Cardiac fibroblast (primary cell): ENCODE measurements around the gene SPATA13.

ENCODE experiments used
- DNase-seq, 2 donors: peaks; one replicate each; pipeline versions ENCODE4 v3.0.0 to v3.0.0-alpha.2; 2010; ENCODE audit warnings: low read depth in 2 of 2
- H3K4me3 ChIP-seq, 2 donors: replicated peaks in 1 of 2; 1 replicate in 1 of 2; 2 replicates in 1 of 2; pipeline ENCODE4 v1.5.1; 2011; ENCODE audit warnings: low read depth in 2 of 2, low read length in 2 of 2, mild to moderate bottlenecking in 2 of 2, moderate library complexity in 1 of 2
- TF ChIP-seq, protein P1 (sequence below): IDR thresholded peaks from one replicate; pipeline ENCODE4 v1.5.1; 2011; ENCODE audit warnings: low read depth, mild to moderate bottlenecking, low read length, inconsistent platforms

Gene SPATA13

DNA sequence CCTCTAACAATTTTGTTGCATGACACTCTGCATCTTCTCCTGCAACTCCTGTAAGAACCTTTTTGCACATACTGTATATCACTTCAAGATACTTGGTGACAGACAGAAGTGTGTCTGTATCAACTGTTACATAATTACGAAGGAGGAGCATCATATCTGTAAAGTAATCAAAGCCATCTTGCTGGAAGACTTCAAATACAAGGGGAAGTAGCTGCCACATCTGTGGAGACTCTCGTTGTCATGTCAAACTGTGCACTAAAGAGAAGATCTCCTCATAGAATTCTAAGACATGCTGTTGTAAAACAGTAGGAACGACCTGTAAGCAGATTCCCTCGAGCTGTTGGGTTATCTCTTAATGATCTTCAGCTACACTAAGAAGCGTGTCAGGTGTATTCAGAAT, 38.0 kb upstream of the SPATA13 start:
- TF ChIP-seq, protein P1, sequence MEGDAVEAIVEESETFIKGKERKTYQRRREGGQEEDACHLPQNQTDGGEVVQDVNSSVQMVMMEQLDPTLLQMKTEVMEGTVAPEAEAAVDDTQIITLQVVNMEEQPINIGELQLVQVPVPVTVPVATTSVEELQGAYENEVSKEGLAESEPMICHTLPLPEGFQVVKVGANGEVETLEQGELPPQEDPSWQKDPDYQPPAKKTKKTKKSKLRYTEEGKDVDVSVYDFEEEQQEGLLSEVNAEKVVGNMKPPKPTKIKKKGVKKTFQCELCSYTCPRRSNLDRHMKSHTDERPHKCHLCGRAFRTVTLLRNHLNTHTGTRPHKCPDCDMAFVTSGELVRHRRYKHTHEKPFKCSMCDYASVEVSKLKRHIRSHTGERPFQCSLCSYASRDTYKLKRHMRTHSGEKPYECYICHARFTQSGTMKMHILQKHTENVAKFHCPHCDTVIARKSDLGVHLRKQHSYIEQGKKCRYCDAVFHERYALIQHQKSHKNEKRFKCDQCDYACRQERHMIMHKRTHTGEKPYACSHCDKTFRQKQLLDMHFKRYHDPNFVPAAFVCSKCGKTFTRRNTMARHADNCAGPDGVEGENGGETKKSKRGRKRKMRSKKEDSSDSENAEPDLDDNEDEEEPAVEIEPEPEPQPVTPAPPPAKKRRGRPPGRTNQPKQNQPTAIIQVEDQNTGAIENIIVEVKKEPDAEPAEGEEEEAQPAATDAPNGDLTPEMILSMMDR: no peak
- no peak for DNase-seq
- no peak overlapping the region for H3K4me3 ChIP-seq

DNA sequence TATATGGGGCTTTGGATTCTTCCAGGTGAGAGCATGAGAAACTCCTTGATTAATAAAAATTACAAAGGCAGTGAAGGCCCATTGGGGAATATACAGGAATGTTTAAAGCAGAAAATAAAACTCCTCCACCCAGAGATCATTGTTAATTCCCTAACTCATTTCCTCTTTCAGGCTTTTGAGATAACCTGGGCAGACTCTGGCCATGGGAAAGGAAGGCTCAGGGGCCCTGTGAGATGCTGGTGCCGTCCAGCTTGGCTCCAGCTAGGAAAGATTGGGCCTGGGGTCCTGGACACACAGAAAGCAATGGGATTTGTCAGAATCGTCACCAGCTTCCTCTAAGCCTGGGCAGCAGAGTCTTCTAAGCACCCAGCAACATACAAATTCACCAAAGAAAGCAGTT, 36.8 kb upstream of the SPATA13 start:
- no peak overlapping the region for H3K4me3 ChIP-seq
- TF ChIP-seq, protein P1: no peak
- no peak for DNase-seq

DNA sequence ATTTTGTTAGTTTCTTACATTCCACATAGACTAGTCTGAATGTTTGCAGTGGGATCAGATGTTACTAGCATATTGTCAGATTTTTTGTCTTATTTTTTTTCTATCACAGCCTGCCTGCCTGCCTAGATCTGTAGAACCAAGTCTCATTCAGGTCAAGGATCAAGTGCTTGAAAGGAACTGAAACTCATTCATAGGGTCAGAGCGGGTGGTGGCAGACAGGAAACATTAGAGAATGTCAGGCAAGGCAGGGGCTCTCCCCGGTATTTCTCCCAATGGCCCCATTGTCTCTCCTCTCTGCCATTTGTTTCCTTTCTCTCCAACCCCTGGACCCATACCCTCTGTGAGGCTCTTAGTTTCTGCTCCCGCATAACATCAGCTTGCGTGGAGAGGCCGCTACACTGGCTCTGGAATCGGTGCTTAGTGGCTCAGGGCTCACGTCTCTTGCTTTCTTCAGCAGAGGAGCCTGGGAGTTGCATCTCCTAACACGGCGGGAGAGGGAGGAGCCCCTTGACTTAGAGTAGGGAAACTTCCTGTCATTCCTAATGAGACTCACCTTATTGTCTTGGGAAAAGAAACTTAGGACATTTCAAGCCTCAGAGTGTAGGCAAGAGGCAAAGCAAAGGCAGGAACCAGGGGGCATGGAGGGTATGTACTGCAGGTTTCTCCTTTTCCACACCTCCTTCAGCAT, 35.6 kb upstream of the SPATA13 start:
- H3K4me3 ChIP-seq: no peak overlapping the region
- DNase-seq: no peak
- TF ChIP-seq, protein P1: no peak

DNA sequence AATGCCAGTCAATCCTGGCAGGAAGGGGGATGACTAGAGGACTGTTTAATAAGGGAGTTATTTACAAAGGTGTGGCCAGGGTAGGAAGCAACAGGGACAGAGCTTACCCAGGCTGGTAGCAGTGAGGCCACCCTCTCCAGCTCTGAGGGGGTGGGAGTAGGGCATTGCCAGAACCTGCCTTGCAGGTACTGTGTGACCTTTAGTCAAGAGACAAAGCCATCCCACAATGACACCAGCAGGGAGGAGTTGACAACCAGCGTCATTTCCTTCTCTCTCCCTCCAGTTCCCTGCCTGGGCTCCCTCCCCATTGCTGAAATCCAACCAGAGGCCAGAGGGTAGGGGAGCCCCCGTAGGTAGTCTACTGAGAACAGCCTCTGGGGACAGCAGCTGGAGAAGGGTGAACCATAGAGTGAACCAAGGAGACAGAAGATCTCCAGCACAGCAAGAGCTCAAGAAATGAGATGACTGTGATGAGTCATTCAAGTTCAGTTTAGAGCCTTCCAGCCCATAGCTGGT, 33.3 kb upstream of the SPATA13 start:
- TF ChIP-seq, protein P1: no peak
- peak in 1 of 2 donors; percentile 12 for DNase-seq

DNA sequence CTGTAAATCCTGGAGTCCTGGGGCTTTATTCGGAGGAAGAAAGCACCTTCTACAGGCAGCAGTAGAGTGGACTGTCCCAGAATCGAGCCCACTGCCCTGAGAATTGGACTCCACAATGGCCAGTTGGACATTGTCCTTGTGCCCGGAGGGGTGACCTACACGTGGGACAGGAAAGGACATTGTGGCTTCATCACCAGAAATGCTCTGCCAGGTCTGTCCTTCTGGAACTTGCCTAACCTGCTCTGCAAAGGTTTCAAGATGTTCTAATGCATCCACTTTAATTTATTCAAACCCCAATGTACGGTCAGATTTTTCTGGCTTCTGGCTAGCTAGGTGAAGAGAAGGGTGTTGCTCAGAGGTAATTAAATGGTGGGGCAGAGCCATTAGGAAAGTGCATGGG, 32.4 kb upstream of the SPATA13 start:
- no peak for DNase-seq
- no peak overlapping the region for H3K4me3 ChIP-seq
- TF ChIP-seq, protein P1: no peak

More for the DNA sequence above, 33.3 kb upstream of the SPATA13 start:
- H3K4me3 ChIP-seq: no peak overlapping the region

DNA sequence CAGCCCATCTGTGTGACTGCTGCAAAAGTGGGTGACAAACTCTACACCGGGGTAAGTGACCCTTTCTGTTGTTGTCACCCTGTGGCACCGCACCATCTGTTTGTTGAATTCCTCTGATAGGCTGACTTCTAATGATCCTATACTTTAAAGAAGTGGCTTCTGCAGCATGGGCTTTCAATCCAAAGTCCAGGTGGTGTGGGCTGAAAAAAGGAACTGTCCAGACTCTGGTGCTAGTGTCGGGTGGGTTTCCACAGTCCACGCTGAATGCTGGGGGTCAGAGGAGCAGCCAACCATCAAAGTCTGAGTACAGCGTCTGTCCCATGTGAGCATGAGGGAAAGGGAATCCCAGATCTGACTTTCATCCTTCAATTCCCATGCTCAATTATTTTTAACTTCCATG, 31.6 kb upstream of the SPATA13 start:
- DNase-seq: no peak
- TF ChIP-seq, protein P1: no peak
- no peak overlapping the region for H3K4me3 ChIP-seq
